HS-27A (cell line): ENCODE results near the gene CTAGE8.
"Not testable (repeated sequence)": the region's sequence is repeated elsewhere in the genome, so short reads cannot be mapped to it uniquely, and the experiment has no call there.

Source experiments
- DNase-seq: peaks from one replicate; pipeline ENCODE4 v3.0.0-alpha.2; 2012; ENCODE audit warnings: low read depth, missing footprints

Gene CTAGE8

GRCh38 chr7:144269188-144269587 is at the start of gene CTAGE8:
CTAGE8 (minus strand) TSS chr7:144269288; CDS start chr7:144269250, 38 bp downstream.
- not testable (repeated sequence) for DNase-seq

- DNase-seq = not testable (repeated sequence)
Observed at GRCh38 chr7:144317537-144317936, 48.4 kb upstream of the CTAGE8 start.

GRCh38 chr7:144311872-144312469 is 42.9 kb upstream of the CTAGE8 start, which contains the start of gene OR2A1:
OR2A1 (plus strand) TSS chr7:144312419; CDS start chr7:144318125, 5,706 bp downstream.
- DNase-seq = not testable (repeated sequence)

GRCh38 chr7:144311218-144311617 is 42.1 kb upstream of the CTAGE8 start:
- not testable (repeated sequence) for DNase-seq

GRCh38 chr7:144309702-144310101 is 40.6 kb upstream of the CTAGE8 start:
- DNase-seq = not testable (repeated sequence)

- not testable (repeated sequence) for DNase-seq
Observed at GRCh38 chr7:144305156-144305555, 36.1 kb upstream of the CTAGE8 start.

GRCh38 chr7:144303607-144304006 is 34.5 kb upstream of the CTAGE8 start:
- DNase-seq = not testable (repeated sequence)

- DNase-seq = not testable (repeated sequence)
Observed at GRCh38 chr7:144302578-144303303, 33.7 kb upstream of the CTAGE8 start.

- DNase-seq = not testable (repeated sequence)
Observed at GRCh38 chr7:144293794-144294499, 24.9 kb upstream of the CTAGE8 start.

GRCh38 chr7:144292384-144293161 is 23.5 kb upstream of the CTAGE8 start:
- not testable (repeated sequence) for DNase-seq

- not testable (repeated sequence) for DNase-seq
Observed at GRCh38 chr7:144291607-144292006, 22.5 kb upstream of the CTAGE8 start.

- not testable (repeated sequence) for DNase-seq
Observed at GRCh38 chr7:144287171-144287784, 18.2 kb upstream of the CTAGE8 start.

- DNase-seq = not testable (repeated sequence)
Observed at GRCh38 chr7:144283716-144284115, 14.6 kb upstream of the CTAGE8 start.

GRCh38 chr7:144282490-144282889 is 13.4 kb upstream of the CTAGE8 start:
- not testable (repeated sequence) for DNase-seq

GRCh38 chr7:144281981-144282380 is 12.9 kb upstream of the CTAGE8 start:
- not testable (repeated sequence) for DNase-seq

- not testable (repeated sequence) for DNase-seq
Observed at GRCh38 chr7:144280010-144280409, 10.9 kb upstream of the CTAGE8 start.

GRCh38 chr7:144275281-144275680 is 6.2 kb upstream of the CTAGE8 start:
- not testable (repeated sequence) for DNase-seq

- not testable (repeated sequence) for DNase-seq
Observed at GRCh38 chr7:144264692-144265091, 4.4 kb downstream of the CTAGE8 start, which contains the start of gene OR2A7. OR2A7 (minus strand) TSS chr7:144264792; CDS start chr7:144259628, 5,164 bp downstream.

- DNase-seq = not testable (repeated sequence)
Observed at GRCh38 chr7:144262128-144262527, 7.0 kb downstream of the CTAGE8 start.

- DNase-seq = not testable (repeated sequence)
Observed at GRCh38 chr7:144259067-144259466, 10.0 kb downstream of the CTAGE8 start.

GRCh38 chr7:144256112-144256511 is 13.0 kb downstream of the CTAGE8 start:
- no peak for DNase-seq
